Measurements from ENCODE around the gene ENDOG.

GRCh38 chr9:128823903-128824406, 5.7 kb downstream of the ENDOG start:
- TF ChIP-seq, protein P1, sequence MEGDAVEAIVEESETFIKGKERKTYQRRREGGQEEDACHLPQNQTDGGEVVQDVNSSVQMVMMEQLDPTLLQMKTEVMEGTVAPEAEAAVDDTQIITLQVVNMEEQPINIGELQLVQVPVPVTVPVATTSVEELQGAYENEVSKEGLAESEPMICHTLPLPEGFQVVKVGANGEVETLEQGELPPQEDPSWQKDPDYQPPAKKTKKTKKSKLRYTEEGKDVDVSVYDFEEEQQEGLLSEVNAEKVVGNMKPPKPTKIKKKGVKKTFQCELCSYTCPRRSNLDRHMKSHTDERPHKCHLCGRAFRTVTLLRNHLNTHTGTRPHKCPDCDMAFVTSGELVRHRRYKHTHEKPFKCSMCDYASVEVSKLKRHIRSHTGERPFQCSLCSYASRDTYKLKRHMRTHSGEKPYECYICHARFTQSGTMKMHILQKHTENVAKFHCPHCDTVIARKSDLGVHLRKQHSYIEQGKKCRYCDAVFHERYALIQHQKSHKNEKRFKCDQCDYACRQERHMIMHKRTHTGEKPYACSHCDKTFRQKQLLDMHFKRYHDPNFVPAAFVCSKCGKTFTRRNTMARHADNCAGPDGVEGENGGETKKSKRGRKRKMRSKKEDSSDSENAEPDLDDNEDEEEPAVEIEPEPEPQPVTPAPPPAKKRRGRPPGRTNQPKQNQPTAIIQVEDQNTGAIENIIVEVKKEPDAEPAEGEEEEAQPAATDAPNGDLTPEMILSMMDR (IDR thresholded peaks at IDR 0.05): no peak
- no peak for TF ChIP-seq POLR2A (IDR thresholded peaks at IDR 0.05)

Data from heart left ventricle (tissue), 13 donors.